Mucosa of descending colon (tissue), 3 donors: ENCODE results near the gene PROZ. TPM values are rescaled to one million over a fixed set of nuclear protein-coding genes. Genes with fewer than 3 reads are reported as not detected.

Experiments
- ATAC-seq: fragments of 200-7000 bp; cut with Tn5 transposase; one replicate; pipeline ENCODE4 v1.9.1; 2020; ENCODE audit warnings: mild to moderate bottlenecking, moderate library complexity
- DNase-seq, 3 donors: peaks; one replicate each; pipeline ENCODE4 v3.0.0-alpha.2; 2020
- H3K36me3 ChIP-seq: fragments of 200-600 bp; one replicate; pipeline ENCODE4 v1.8.0; 2021; ENCODE audit warnings: low read depth, mild to moderate bottlenecking
- H3K4me1 ChIP-seq: fragments of 200-600 bp; one replicate; pipeline ENCODE4 v1.8.0; 2021; ENCODE audit warnings: low read depth, mild to moderate bottlenecking
- H3K4me3 ChIP-seq: fragments of 200-600 bp; one replicate; pipeline ENCODE4 v1.8.0; 2021; ENCODE audit warnings: mild to moderate bottlenecking
- H3K9me3 ChIP-seq: fragments of 200-600 bp; one replicate; pipeline ENCODE4 v1.8.0; 2021; ENCODE audit warnings: mild to moderate bottlenecking
- intact Hi-C, 2 donors: fragments of 100-400 bp; cut with DNase I in 1 of 2; cut with micrococcal nuclease in 1 of 2; formaldehyde crosslinking; loops; one replicate each; pipeline versions ENCODE4 v1.11.0 to v1.11.1; 2022; cut with DNase I, micrococcal nuclease
- total RNA-seq, 3 donors: library from RNA; stranded (reverse); fragmentation: NEBNext Ultra II Directional in 2 of 3; extraction: Animal tissue kit (Norgen Biotek cat#: 25700) in 2 of 3; gene quantifications; one replicate each; pipeline versions ENCODE4 v1.2.1 to v1.2.4, GENCODE V29; 2021 to 2023
- TF ChIP-seq, protein P1 (sequence below): fragments of 200-600 bp; IDR thresholded peaks from one replicate; pipeline ENCODE4 v1.8.0; 2022; ENCODE audit warnings: antibody characterized with exemption, mild to moderate bottlenecking
- donor health status: DM: no; HTN: no; CAD: no; lungs with moderate emphysema.
- donor health status: DM: no; HTN: no; CAD: no.
- donor health status: DM: no; HTN: yes; CAD: no.

The PROZ gene
- total RNA-seq, 3 donors from 2014 or later, result not detected

DNA sequence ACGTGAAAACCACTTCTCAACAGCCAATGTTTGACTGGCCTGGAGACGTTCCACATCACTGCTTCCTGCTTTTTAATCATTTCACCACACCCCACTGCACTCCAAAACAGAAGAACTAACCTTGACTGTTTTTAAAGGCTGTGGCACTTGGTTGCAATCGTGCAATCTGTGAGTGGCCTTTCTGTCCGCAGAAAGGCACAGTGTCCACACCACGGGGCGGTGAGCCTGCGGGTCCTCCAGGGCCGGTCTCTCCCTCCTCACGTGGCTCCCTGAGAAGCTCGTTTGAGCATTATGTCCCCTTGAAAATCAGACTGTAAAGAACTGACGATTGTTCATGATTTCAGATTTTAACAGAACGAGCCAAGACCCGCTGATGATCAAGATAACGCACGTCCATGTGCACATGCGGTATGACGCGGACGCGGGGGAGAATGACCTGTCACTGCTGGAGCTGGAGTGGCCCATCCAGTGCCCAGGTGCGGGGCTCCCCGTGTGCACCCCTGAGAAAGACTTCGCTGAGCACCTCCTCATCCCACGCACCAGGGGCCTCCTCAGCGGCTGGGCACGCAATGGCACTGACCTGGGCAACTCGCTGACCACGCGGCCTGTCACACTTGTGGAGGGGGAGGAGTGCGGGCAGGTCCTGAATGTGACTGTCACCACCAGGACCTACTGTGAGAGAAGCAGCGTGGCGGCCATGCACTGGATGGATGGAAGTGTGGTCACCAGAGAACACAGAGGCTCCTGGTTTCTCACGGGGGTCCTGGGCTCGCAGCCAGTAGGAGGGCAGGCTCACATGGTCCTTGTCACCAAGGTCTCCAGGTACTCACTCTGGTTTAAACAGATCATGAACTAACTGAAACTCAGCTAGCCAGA is 13.0 kb downstream of the PROZ start:
- Histone ChIP-seq H3K4me1 (peaks cover 3% of the 10 kb centered on the region), H3K36me3 (no peaks in the 10 kb centered on the region), H3K9me3 (no peaks in the 10 kb centered on the region), H3K4me3 (no peak overlapping the region)
- TF ChIP-seq, protein P1, sequence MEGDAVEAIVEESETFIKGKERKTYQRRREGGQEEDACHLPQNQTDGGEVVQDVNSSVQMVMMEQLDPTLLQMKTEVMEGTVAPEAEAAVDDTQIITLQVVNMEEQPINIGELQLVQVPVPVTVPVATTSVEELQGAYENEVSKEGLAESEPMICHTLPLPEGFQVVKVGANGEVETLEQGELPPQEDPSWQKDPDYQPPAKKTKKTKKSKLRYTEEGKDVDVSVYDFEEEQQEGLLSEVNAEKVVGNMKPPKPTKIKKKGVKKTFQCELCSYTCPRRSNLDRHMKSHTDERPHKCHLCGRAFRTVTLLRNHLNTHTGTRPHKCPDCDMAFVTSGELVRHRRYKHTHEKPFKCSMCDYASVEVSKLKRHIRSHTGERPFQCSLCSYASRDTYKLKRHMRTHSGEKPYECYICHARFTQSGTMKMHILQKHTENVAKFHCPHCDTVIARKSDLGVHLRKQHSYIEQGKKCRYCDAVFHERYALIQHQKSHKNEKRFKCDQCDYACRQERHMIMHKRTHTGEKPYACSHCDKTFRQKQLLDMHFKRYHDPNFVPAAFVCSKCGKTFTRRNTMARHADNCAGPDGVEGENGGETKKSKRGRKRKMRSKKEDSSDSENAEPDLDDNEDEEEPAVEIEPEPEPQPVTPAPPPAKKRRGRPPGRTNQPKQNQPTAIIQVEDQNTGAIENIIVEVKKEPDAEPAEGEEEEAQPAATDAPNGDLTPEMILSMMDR, result no peak
- DNase-seq (no peak), ATAC-seq (no peak)
- intact Hi-C loops, result no loop called here

DNA sequence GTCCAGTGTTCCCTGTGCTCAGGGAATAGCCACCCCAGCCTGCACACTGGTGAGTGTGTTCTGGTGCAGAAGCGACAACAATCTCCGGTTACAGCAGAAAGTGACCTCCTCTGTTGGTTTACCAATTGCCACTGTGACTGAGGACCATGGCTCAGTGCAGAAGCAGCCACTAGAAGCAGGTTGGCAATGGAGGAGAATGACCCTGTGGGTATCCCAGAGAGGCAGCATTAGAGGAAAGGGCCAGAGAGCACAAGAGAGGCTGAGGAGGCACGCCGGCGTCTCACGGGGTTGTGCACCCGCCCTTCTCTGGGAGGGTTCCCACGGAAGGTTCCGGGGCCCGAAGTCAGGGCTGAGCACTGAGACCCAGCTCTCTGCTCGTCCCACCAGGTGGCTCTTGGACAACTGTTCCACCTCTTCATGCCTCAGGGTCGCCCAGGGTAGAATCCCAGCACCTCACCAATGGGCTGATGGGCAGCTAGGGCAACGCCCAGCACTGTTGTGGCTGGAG is 14.0 kb downstream of the PROZ start:
- intact Hi-C loops, result no loop called here
- no peak overlapping the region for H3K4me3 ChIP-seq
- H3K9me3 ChIP-seq, result no peaks in the 10 kb centered on the region
- peaks cover 4% of the 10 kb centered on the region for H3K4me1 ChIP-seq
- ATAC-seq (no peak), DNase-seq (no peak)
- H3K36me3 ChIP-seq, result no peaks in the 10 kb centered on the region
- TF ChIP-seq, protein P1, result no peak

DNA sequence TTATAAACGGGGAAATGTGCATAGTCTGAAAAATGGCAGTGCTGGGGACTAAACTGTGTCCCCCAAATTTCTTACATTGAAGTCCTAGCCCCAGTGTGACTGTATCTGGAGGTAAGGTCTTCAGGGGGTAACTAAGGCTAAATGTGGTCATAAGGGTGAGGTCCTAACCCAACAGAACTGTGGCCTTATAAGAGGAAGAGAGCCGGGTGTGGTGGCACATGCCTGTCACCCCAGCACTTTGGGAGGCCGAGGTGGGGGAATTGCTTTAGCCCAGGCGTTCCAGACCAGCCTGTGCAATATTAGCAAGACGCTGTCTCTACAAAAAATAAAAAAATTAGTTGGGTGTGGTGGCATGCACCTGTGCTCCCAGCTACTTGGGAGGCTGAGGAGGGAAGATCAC is 17.8 kb downstream of the PROZ start:
- intact Hi-C loops, result no loop called here
- Histone ChIP-seq H3K9me3 (no peaks in the 10 kb centered on the region), H3K4me1 (peaks cover 3% of the 10 kb centered on the region), H3K4me3 (no peak overlapping the region), H3K36me3 (peaks cover 6% of the 10 kb centered on the region)
- peak; percentile 92 for ATAC-seq
- TF ChIP-seq, protein P1, result no peak
- no peak for DNase-seq

DNA sequence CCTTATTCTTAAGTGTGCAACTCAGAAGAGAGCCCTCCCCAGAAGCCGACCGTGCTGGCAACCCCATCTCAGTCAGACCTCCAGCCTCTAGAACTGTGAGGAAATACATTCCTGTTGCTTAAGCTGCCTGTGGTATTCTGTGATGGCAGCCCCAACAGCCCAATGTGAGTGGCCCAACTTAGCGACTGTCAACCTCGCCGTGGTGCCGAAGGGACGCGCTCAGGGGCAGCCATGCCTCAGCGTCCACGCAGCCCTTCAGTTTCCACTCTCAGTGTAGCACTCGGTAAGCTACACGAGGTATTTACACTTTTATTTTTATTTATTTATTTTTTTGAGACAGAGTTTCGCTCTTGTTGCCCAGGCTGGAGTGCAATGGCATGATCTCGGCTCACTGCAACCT is 18.4 kb downstream of the PROZ start:
- DNase-seq (no peak), ATAC-seq (no peak)
- Histone ChIP-seq H3K9me3 (no peaks in the 10 kb centered on the region), H3K36me3 (peaks cover 6% of the 10 kb centered on the region), H3K4me1 (peaks cover 3% of the 10 kb centered on the region), H3K4me3 (no peak overlapping the region)
- TF ChIP-seq, protein P1, result no peak
- intact Hi-C loops, result no loop called here

DNA sequence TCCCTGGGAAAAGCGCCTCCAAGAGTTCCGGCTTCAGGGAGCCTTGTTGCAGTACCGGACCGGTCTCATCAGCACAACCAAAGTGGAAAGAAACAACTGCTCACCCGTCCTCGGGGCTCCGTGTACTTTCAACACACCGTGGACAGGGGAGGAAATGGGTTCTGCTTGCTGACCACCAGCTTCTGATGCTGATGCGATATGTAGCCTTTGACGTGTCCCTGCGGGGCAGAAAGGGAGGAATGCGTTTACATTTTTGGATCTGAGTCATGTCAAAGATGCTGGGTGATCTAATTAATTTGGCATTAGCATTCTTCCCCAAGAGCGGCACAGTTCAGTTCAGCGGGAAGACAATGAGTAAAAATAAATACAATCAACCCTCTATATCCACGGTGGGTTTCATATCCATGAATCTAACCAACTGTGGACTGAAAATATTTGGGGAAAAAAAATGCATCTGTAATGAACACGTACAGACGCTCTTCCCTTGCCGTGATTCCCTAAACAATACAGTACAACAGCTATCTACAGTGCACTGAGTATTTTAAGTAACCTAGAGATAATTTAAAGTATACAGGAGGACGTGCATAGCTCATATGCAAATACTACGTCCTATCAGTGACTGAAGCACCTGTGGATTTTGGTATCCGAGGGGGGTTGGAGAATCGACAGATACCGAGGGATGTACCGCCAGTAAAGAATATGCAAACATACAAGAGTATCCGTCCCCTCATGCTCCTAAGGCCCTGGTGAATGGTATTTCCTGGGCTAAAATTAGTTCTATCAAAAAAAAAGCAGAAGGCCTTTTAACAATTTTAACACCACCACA is 19.8 kb downstream of the PROZ start:
- intact Hi-C loops, result no loop called here
- TF ChIP-seq, protein P1, result no peak
- Histone ChIP-seq H3K36me3 (peaks cover 6% of the 10 kb centered on the region), H3K9me3 (no peaks in the 10 kb centered on the region), H3K4me1 (peaks cover 3% of the 10 kb centered on the region), H3K4me3 (no peak overlapping the region)
- DNase-seq (no peak), ATAC-seq (no peak)
